ENCODE measurements around the gene TBC1D22A.

GRCh38 chr22:46736705-46737104 is 25.7 kb upstream of the TBC1D22A start:
- no peak for TF ChIP-seq CTCF (IDR thresholded peaks at IDR 0.05)
- TF ChIP-seq EZH2phosphoT487 (IDR thresholded peaks at IDR 0.05): no peak
- no peak for TF ChIP-seq EZH2 (IDR thresholded peaks at IDR 0.05)

Data from neural progenitor cell (in vitro differentiated cells).